OCI-LY1 (cell line): ENCODE results near the gene RAB9B.
"Not testable (repeated sequence)": the region's sequence is repeated elsewhere in the genome, so short reads cannot be mapped to it uniquely, and the experiment has no call there.

Experiments used
- CTCF ChIP-seq: fragments of 200-600 bp; sonication (generic), shearing (Covaris generic); IDR thresholded peaks from 2 replicates; pipeline ENCODE4 v1.5.1; 2017; ENCODE audit warnings: mild to moderate bottlenecking, antibody characterized with exemption, low read length, moderate library complexity, mixed read lengths
- EZH2 ChIP-seq: fragments of 200-600 bp; sonication (generic), shearing (Covaris generic); IDR thresholded peaks from 2 replicates; pipeline ENCODE4 v1.8.0; 2017; ENCODE audit warnings: borderline replicate concordance, mixed run types, mild to moderate bottlenecking, antibody characterized with exemption, low read length, moderate library complexity, mixed read lengths

- not testable (repeated sequence) for TF ChIP-seq EZH2, CTCF
Observed at GRCh38 chrX:103820802-103821201, 11.3 kb downstream of the RAB9B start.
